GM12878 (cell line): ENCODE measurements around the gene RRM2. TPM values are rescaled to one million over a fixed set of nuclear protein-coding genes. Genes with fewer than 3 reads are reported as not detected.

ENCODE experiments used
- ATAC-seq: fragments of 200-7000 bp; cut with Tn5 transposase; 3 replicates; pipeline ENCODE4 v1.9.1; 2020; ENCODE audit warnings: mild to moderate bottlenecking, moderate library complexity
- BruUV-seq: library from RNA; stranded (reverse); fragments of 400-500 nt; replicated peaks from 2 replicates; lab custom pipeline; 2021; lab: Mats Ljungman, UMichigan
- CTCF ChIA-PET: fragments of 300-600 bp; sonication (Branson Sonifier 250); formaldehyde crosslinking; extraction: SDS; loops from one replicate; lab custom pipeline; 2021; ENCODE audit warnings: inconsistent platforms; lab: Yijun Ruan, JAX
- POLR2A ChIA-PET: fragments of 350-600 bp; formaldehyde crosslinking; extraction: SDS; loops from one replicate; lab custom pipeline; 2021; ENCODE audit warnings: inconsistent platforms; lab: Charles Lee
- RAD21 ChIA-PET: fragments of 300-600 bp; sonication (Branson Sonifier 250); formaldehyde crosslinking; loops from one replicate; lab custom pipeline; 2023; ENCODE audit warnings: antibody characterized with exemption; ENCODE audit not compliant: unreplicated experiment; lab: Charles Lee
- SMC1A ChIA-PET: fragments of 300-600 bp; sonication (Branson Sonifier 250); formaldehyde crosslinking; loops from one replicate; lab custom pipeline; 2023; ENCODE audit not compliant: unreplicated experiment, uncharacterized antibody; lab: Charles Lee
- DNase-seq: peaks from one replicate; pipeline ENCODE4 v3.0.0-alpha.2; 2011; ENCODE audit warnings: low read depth, low spot score
- FAIRE-seq: peaks from 3 replicates; lab custom pipeline; 2011; peaks lifted over from hg19 to GRCh38; lab: Jason Lieb, UNC
- H2AFZ ChIP-seq: 2 replicates; pipeline ENCODE4 v1.6.0; 2011; ENCODE audit warnings: low read depth, low read length, control low read depth; ENCODE audit not compliant: control insufficient read depth
- H3K27ac ChIP-seq: 2 replicates; pipeline ENCODE4 v1.5.1; 2011; ENCODE audit warnings: control low read depth; ENCODE audit not compliant: control insufficient read depth, insufficient read depth
- H3K27me3 ChIP-seq, 2 experiments: replicated peaks in 1 of 2; 2 replicates each; pipeline versions ENCODE4 v1.6.0 to v1.6.1; 2011; ENCODE audit warnings: low read length in 1 of 2; ENCODE audit not compliant: control insufficient read depth in 2 of 2, insufficient read depth in 2 of 2
- H3K36me3 ChIP-seq, 2 experiments: 2 replicates each; pipeline ENCODE4 v1.5.1; 2011; ENCODE audit warnings: low read length in 1 of 2; ENCODE audit not compliant: control insufficient read depth in 2 of 2, insufficient read depth in 2 of 2
- H3K4me1 ChIP-seq: 2 replicates; pipeline ENCODE4 v1.6.1; 2011; ENCODE audit warnings: mild to moderate bottlenecking, low read length, moderate library complexity, mixed read lengths; ENCODE audit not compliant: control insufficient read depth, insufficient read depth
- H3K4me2 ChIP-seq: 2 replicates; pipeline ENCODE4 v1.6.0; 2011; ENCODE audit warnings: control low read depth; ENCODE audit not compliant: control insufficient read depth, insufficient read depth
- H3K4me3 ChIP-seq: fragments of 200-600 bp; sonication (generic); 2 replicates; pipeline ENCODE4 v1.5.1; 2016
- H3K79me2 ChIP-seq: 2 replicates; pipeline ENCODE4 v1.6.0; 2011; ENCODE audit warnings: low read length; ENCODE audit not compliant: control insufficient read depth, insufficient read depth
- H3K9ac ChIP-seq: 2 replicates; pipeline ENCODE4 v1.8.0; 2011; ENCODE audit warnings: low read length, control low read depth, mixed read lengths; ENCODE audit not compliant: control insufficient read depth, insufficient read depth
- H3K9me3 ChIP-seq: replicated peaks from 3 replicates; pipeline ENCODE4 v1.5.1; 2011; ENCODE audit warnings: mild to moderate bottlenecking, low read length; ENCODE audit not compliant: control insufficient read depth, insufficient read depth
- H4K20me1 ChIP-seq: 2 replicates; pipeline ENCODE4 v1.6.0; 2011; ENCODE audit not compliant: control insufficient read depth, insufficient read depth
- CBX5 ChIP-seq: sonication (generic); IDR thresholded peaks from 2 replicates; pipeline ENCODE4 v1.6.1; 2016; ENCODE audit warnings: low read depth, moderate library complexity, mild to moderate bottlenecking, inconsistent platforms
- CEBPB ChIP-seq, 2 experiments: fragments of 150-350 bp in 1 of 2; IDR thresholded peaks; 2 replicates each; pipeline ENCODE4 v1.6.1; 2012 to 2014; ENCODE audit warnings: low read depth in 2 of 2, low read length in 2 of 2, borderline replicate concordance in 1 of 2, inconsistent platforms in 1 of 2
- MXI1 ChIP-seq: fragments of 150-350 bp; IDR thresholded peaks from 2 replicates; pipeline ENCODE4 v1.6.1; 2011; ENCODE audit warnings: low read depth, mild to moderate bottlenecking, inconsistent platforms, low read length, improper control_type of control experiment
- WGBS: methylation state at CpG from one replicate; pipeline ENCODE4 v1.1.6; 2016; ENCODE audit warnings: low lambda C conversion rate; ENCODE audit not compliant: insufficient replicate concordance, insufficient coverage; ENCODE audit errors: missing lambda C conversion rate; 5-methylcytosine and 5-hydroxymethylcytosine counted together
- in situ Hi-C: fragments of 300-500 bp; cut with MboI; formaldehyde crosslinking; loops from 9 replicates; pipeline ENCODE4 v1.14.3; 2018; ENCODE audit warnings: mixed read lengths
- intact Hi-C: fragments of 100-400 bp; cut with micrococcal nuclease; formaldehyde crosslinking; loops from one replicate; pipeline ENCODE4 v1.14.2; 2022; ENCODE audit not compliant: unreplicated experiment
- polyA plus RNA-seq, 11 experiments: library from polyadenylated mRNA; depleted of rRNA in 4 of 11; unstranded in 6 of 11; stranded (reverse) in 5 of 11; fragments of >200 nt; fragmentation: Nextera tagmentation in 4 of 11; fragmentation: Illumina TruSeq in 1 of 11; extraction: Ambion mirVana in 4 of 11; extraction: Trizol in 1 of 11; gene quantifications; 1 replicate in 1 of 11; 2 replicates in 10 of 11; pipeline versions ENCODE4 v1.2.1 to v1.2.3, GENCODE V29; 2011 to 2016; ENCODE audit warnings: inconsistent platforms in 2 of 11, missing spikeins in 2 of 11, low read depth in 1 of 11
- total RNA-seq, 4 experiments: library from RNA; depleted of rRNA in 3 of 4; stranded (reverse); fragments of >200 nt in 3 of 4; fragmentation: Illumina TruSeq in 1 of 4; extraction: Trizol in 1 of 4; gene quantifications; 2 replicates each; pipeline versions ENCODE4 v1.2.1 to v1.2.3, GENCODE V29; 2013 to 2021
- TF ChIP-seq, protein P1 (sequence below): fragments of 450-650 bp; conservative IDR thresholded peaks from 2 replicates; pipeline ENCODE4 v1.6.1; 2017; ENCODE audit warnings: mild to moderate bottlenecking, moderate library complexity
- TF ChIP-seq, protein P2 (sequence below): IDR thresholded peaks from 2 replicates; pipeline ENCODE4 v1.6.1; 2012; ENCODE audit warnings: low read depth, low read length, improper control_type of control experiment

Gene RRM2
- total and polyA plus RNA-seq, 10 of the 15 experiments (the other 5 are each of a cell fraction or from before 2014, with no cell fraction given), result 54.4 to 771 (median 159) TPM

DNA sequence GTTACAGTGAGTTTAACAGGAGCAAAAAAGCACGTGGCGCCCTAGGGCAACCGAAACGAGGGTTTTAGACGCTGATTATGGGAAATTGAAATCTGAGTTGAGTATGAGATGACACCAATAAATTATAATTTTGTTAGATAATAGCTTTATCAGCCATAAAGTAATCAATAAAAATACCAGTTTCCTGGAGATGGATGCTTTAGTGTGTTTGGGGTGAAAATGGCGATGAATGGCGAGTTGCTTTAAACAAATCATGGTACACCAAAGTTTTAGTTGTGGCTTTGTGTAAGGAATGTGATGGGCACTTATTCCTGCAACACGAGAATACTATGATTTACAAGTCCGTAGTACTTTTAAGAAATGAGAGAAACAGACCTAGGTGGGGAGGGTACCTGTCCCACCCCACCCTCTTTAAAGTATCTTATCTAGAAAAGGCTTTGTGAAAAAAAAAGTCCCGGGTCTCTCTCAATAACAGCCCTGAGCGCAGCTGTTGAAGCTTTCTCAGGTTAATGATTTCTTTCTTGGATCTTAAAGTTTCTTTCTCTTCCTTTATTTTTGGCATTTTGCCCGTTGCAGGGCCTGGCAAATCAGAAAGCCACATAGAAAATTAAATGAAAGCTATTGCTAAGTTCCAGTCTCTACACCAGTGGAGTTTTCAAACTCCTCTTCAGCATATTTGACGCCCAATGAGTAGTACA is 1.5 kb upstream of the RRM2 start (continued):
- TF ChIP-seq, protein P1, sequence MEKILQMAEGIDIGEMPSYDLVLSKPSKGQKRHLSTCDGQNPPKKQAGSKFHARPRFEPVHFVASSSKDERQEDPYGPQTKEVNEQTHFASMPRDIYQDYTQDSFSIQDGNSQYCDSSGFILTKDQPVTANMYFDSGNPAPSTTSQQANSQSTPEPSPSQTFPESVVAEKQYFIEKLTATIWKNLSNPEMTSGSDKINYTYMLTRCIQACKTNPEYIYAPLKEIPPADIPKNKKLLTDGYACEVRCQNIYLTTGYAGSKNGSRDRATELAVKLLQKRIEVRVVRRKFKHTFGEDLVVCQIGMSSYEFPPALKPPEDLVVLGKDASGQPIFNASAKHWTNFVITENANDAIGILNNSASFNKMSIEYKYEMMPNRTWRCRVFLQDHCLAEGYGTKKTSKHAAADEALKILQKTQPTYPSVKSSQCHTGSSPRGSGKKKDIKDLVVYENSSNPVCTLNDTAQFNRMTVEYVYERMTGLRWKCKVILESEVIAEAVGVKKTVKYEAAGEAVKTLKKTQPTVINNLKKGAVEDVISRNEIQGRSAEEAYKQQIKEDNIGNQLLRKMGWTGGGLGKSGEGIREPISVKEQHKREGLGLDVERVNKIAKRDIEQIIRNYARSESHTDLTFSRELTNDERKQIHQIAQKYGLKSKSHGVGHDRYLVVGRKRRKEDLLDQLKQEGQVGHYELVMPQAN, result no peak
- TF ChIP-seq CEBPB (IDR thresholded peaks at IDR 0.05; ENCODE audit: borderline replicate concordance in 1 of 2, low read depth in 2 of 2, low read length in 2 of 2), result no peak
- TF ChIP-seq, protein P2, sequence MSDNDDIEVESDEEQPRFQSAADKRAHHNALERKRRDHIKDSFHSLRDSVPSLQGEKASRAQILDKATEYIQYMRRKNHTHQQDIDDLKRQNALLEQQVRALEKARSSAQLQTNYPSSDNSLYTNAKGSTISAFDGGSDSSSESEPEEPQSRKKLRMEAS, result 0 out of 2 replicates have a peak, but pooled peaks have one; percentile 25
- TF ChIP-seq MXI1, result peak; percentile 98
- TF ChIP-seq, all 136 proteins: peak for 4

DNA sequence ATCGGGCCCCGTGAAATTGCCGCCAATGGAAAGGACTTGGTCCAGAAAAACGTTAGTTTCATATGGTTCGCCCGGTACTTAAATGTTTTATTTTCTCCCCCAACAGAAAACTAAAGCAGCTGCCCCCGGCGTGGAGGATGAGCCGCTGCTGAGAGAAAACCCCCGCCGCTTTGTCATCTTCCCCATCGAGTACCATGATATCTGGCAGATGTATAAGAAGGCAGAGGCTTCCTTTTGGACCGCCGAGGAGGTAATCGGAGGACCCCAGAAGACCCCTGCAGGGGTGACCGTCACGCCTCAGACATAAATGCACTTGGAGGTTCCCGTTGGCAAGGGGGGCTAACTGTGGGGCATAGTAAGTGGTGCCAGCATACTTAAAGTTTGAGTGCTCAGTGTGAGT is 742 bp downstream of the RRM2 start:
- H4K20me1 ChIP-seq, result no peaks in the 10 kb centered on the region
- ChIA-PET SMC1A (interaction anchor here (1.9 to 5.2 kb wide), 5 partner anchors 31 to 311 kb away, joined by 6 to 97 read pairs (median 31); partner anchors contain the start of gene CYS1), POLR2A (interaction anchor here (0.6 to 4.3 kb wide), 7 partner anchors 31 to 674 kb away, joined by 3 to 31 read pairs (median 3); no protein-coding TSS in a partner anchor), CTCF (interaction anchor here (1.4 to 5.5 kb wide), 11 partner anchors 10 to 323 kb away, joined by 3 to 151 read pairs (median 16); partner anchors contain the start of gene CYS1), RAD21 (interaction anchor here (0.6 to 13.8 kb wide), 12 partner anchors 10 to 322 kb away, joined by 3 to 181 read pairs (median 10); partner anchors contain the start of genes CYS1 and HPCAL1)
- DNase-seq (no peak), ATAC-seq (no peak), FAIRE-seq (no peak)
- peaks cover 5% of the 10 kb centered on the region for H3K4me1 ChIP-seq
- H2AFZ ChIP-seq, result no peak overlapping the region
- intact Hi-C loops, result loop anchor here (2.0 kb wide), 1 partner anchor 50 kb away; no protein-coding TSS in a partner anchor
- H3K4me3 ChIP-seq, result peak overlapping the region; percentile 71
- H3K4me2 ChIP-seq, result peak overlapping the region; percentile 73
- H3K79me2 ChIP-seq, result peaks cover 68% of the 10 kb centered on the region
- BruUV-seq, result no TSS peak
- peak overlapping the region; percentile 79 for H3K27ac ChIP-seq
- in situ Hi-C loops, result no loop called here
- WGBS, result 1% methylated on average over 18 of the region's 18 CpGs
- H3K9me3 ChIP-seq, result no peaks in the 10 kb centered on the region
- H3K9ac ChIP-seq, result peak overlapping the region; percentile 98
- no peak for TF ChIP-seq CBX5
- H3K27me3 ChIP-seq, result no peaks in the 10 kb centered on the region
- H3K36me3 ChIP-seq, result peaks cover 6 to 8% of the 10 kb centered on the region in 2 experiments; a peak in 2 of 4 replicates
